BLaER1 treated with 17β-estradiol and CSF1 and Interleukin-3, amounts not matched to agents 10 nM and 100 nM (cell line): Measurements from ENCODE around the gene ANKMY1.

Experiments used
- H3K27ac ChIP-seq, 11 experiments: shearing (Covaris generic); formaldehyde crosslinking; 2 replicates each; pipeline ENCODE4 v1.8.1; 2022
- H3K27me3 ChIP-seq, 11 experiments: shearing (Covaris generic); formaldehyde crosslinking; 2 replicates each; pipeline ENCODE4 v1.8.1; 2022
- H3K36me3 ChIP-seq, 11 experiments: shearing (Covaris generic); formaldehyde crosslinking; 2 replicates each; pipeline ENCODE4 v1.8.1; 2022
- H3K4me1 ChIP-seq, 10 experiments: shearing (Covaris generic); formaldehyde crosslinking; 2 replicates each; pipeline ENCODE4 v1.8.1; 2022
- H3K4me2 ChIP-seq, 11 experiments: shearing (Covaris generic); formaldehyde crosslinking; 2 replicates each; pipeline ENCODE4 v1.8.1; 2022
- H3K4me3 ChIP-seq, 10 experiments: shearing (Covaris generic); formaldehyde crosslinking; 2 replicates each; pipeline ENCODE4 v1.8.1; 2022
- H3K9ac ChIP-seq, 11 experiments: shearing (Covaris generic); formaldehyde crosslinking; 2 replicates each; pipeline ENCODE4 v1.8.1; 2022
- H3K9me3 ChIP-seq, 11 experiments: shearing (Covaris generic); formaldehyde crosslinking; replicated peaks in 1 of 11; 2 replicates each; pipeline ENCODE4 v1.8.1; 2022
- H4K20me1 ChIP-seq, 11 experiments: shearing (Covaris generic); formaldehyde crosslinking; 2 replicates each; pipeline ENCODE4 v1.8.1; 2022
- Cebpa-rat ChIP-seq, 11 experiments: shearing (Covaris generic); IDR thresholded peaks; 2 replicates each; pipeline ENCODE4 v1.8.1; 2022

ANKMY1 gene

GRCh38 chr2:240446664-240447175 lies 111.1 kb downstream of the ANKMY1 start:
- no peak overlapping the region for H3K27ac ChIP-seq
- H3K4me1 ChIP-seq = peaks cover 15 to 24% (median 22%) of the 10 kb centered on the region in 10 experiments
- H3K4me3 ChIP-seq = no peak overlapping the region
- no peak overlapping the region for H3K9ac ChIP-seq
- no peak for TF ChIP-seq Cebpa-rat (IDR thresholded peaks at IDR 0.05)
- H3K9me3 ChIP-seq = no peaks in the 10 kb centered on the region
- no peak overlapping the region for H3K4me2 ChIP-seq
- H4K20me1 ChIP-seq = peaks cover 0 to 97% (median 67%) of the 10 kb centered on the region in 11 experiments; a peak in 18 of 22 replicates
- H3K36me3 ChIP-seq = no peaks in the 10 kb centered on the region
- peaks cover 3 to 24% (median 6%) of the 10 kb centered on the region in 11 experiments; a peak in 20 of 22 replicates for H3K27me3 ChIP-seq

GRCh38 chr2:240445961-240446663 lies 111.7 kb downstream of the ANKMY1 start:
- no peak overlapping the region for H3K4me2 ChIP-seq
- no peak for TF ChIP-seq Cebpa-rat (IDR thresholded peaks at IDR 0.05)

GRCh38 chr2:240444464-240444863 lies 113.3 kb downstream of the ANKMY1 start:
- Histone ChIP-seq H3K9ac (no peak overlapping the region), H4K20me1 (peaks cover 0 to 96% (median 48%) of the 10 kb centered on the region in 11 experiments; a peak in 18 of 22 replicates), H3K4me2 (no peak overlapping the region), H3K4me3 (no peak overlapping the region), H3K27ac (no peak overlapping the region), H3K4me1 (peaks cover 0 to 2% (median under 1%) of the 10 kb centered on the region in 10 experiments; a peak in 7 of 20 replicates), H3K9me3 (no peaks in the 10 kb centered on the region), H3K27me3 (peaks cover 0 to 1% (median 0%) of the 10 kb centered on the region in 11 experiments; a peak in 2 of 22 replicates), H3K36me3 (no peaks in the 10 kb centered on the region)
- no peak for TF ChIP-seq Cebpa-rat (IDR thresholded peaks at IDR 0.05)

More at GRCh38 chr2:240445961-240446663, 111.7 kb downstream of the ANKMY1 start:
- peaks cover 12 to 18% (median 16%) of the 10 kb centered on the region in 10 experiments for H3K4me1 ChIP-seq
- H4K20me1 ChIP-seq = peaks cover 0 to 96% (median 61%) of the 10 kb centered on the region in 11 experiments; a peak in 18 of 22 replicates
- H3K27ac ChIP-seq = no peak overlapping the region
- no peaks in the 10 kb centered on the region for H3K36me3 ChIP-seq
- no peak overlapping the region for H3K9ac ChIP-seq
- no peak overlapping the region for H3K4me3 ChIP-seq
- peaks cover 0 to 18% (median under 1%) of the 10 kb centered on the region in 11 experiments; a peak in 8 of 22 replicates for H3K27me3 ChIP-seq
- no peaks in the 10 kb centered on the region for H3K9me3 ChIP-seq

- H3K9me3 ChIP-seq = no peaks in the 10 kb centered on the region
- H3K9ac ChIP-seq = no peak overlapping the region
- no peak overlapping the region for H3K4me2 ChIP-seq
- no peak overlapping the region for H3K4me3 ChIP-seq
- no peaks in the 10 kb centered on the region for H3K4me1 ChIP-seq
- no peak overlapping the region for H3K27ac ChIP-seq
- no peak for TF ChIP-seq Cebpa-rat (IDR thresholded peaks at IDR 0.05)
- H3K27me3 ChIP-seq = no peaks in the 10 kb centered on the region
- H3K36me3 ChIP-seq = no peaks in the 10 kb centered on the region
- H4K20me1 ChIP-seq = peaks cover 0 to 97% (median 48%) of the 10 kb centered on the region in 11 experiments; a peak in 18 of 22 replicates
Observed at GRCh38 chr2:240443891-240444301, 113.9 kb downstream of the ANKMY1 start.

GRCh38 chr2:240442891-240443715 lies 114.7 kb downstream of the ANKMY1 start:
- TF ChIP-seq Cebpa-rat (IDR thresholded peaks at IDR 0.05) = no peak
- Histone ChIP-seq H3K4me2 (no peak overlapping the region), H3K36me3 (no peaks in the 10 kb centered on the region), H3K27me3 (peaks cover under 1 to 4% (median 1%) of the 10 kb centered on the region in 11 experiments), H3K27ac (no peak overlapping the region), H3K9me3 (no peaks in the 10 kb centered on the region), H3K9ac (no peak overlapping the region; a peak in 1 of 22 replicates), H4K20me1 (peaks cover 0 to 96% (median 48%) of the 10 kb centered on the region in 11 experiments; a peak in 18 of 22 replicates), H3K4me3 (no peak overlapping the region), H3K4me1 (peaks cover 0 to 4% (median under 1%) of the 10 kb centered on the region in 10 experiments; a peak in 8 of 20 replicates)

GRCh38 chr2:240441993-240442411 lies 115.8 kb downstream of the ANKMY1 start:
- peaks cover 0 to 96% (median 49%) of the 10 kb centered on the region in 11 experiments; a peak in 19 of 22 replicates for H4K20me1 ChIP-seq
- no peak for TF ChIP-seq Cebpa-rat (IDR thresholded peaks at IDR 0.05)
- no peak overlapping the region for H3K27ac ChIP-seq

GRCh38 chr2:240441326-240441992 lies 116.3 kb downstream of the ANKMY1 start:
- Histone ChIP-seq H3K27ac (no peak overlapping the region), H3K4me3 (no peak overlapping the region), H4K20me1 (peaks cover 0 to 96% (median 54%) of the 10 kb centered on the region in 11 experiments; a peak in 19 of 22 replicates), H3K4me2 (no peak overlapping the region), H3K4me1 (peaks cover 7 to 18% (median 13%) of the 10 kb centered on the region in 10 experiments), H3K9me3 (no peaks in the 10 kb centered on the region), H3K9ac (peak overlapping the region in 1 of 11 experiments; percentile 3; a peak in 1 of 22 replicates), H3K36me3 (no peaks in the 10 kb centered on the region), H3K27me3 (peaks cover 17 to 20% (median 18%) of the 10 kb centered on the region in 11 experiments)
- TF ChIP-seq Cebpa-rat (IDR thresholded peaks at IDR 0.05) = no peak

More at GRCh38 chr2:240441993-240442411, 115.8 kb downstream of the ANKMY1 start:
- H3K4me2 ChIP-seq = no peak overlapping the region
- peaks cover 12 to 15% (median 12%) of the 10 kb centered on the region in 11 experiments for H3K27me3 ChIP-seq
- no peaks in the 10 kb centered on the region for H3K9me3 ChIP-seq
- no peaks in the 10 kb centered on the region for H3K36me3 ChIP-seq
- 0 out of 22 replicates have a peak overlapping the region, but pooled peaks of 1 of the 11 experiments have one; percentile 3 for H3K9ac ChIP-seq
- H3K4me1 ChIP-seq = peaks cover 2 to 13% (median 8%) of the 10 kb centered on the region in 10 experiments
- H3K4me3 ChIP-seq = no peak overlapping the region

- H3K27me3 ChIP-seq = peaks cover 22 to 27% (median 24%) of the 10 kb centered on the region in 11 experiments
- no peak overlapping the region; a peak in 1 of 22 replicates for H3K9ac ChIP-seq
- H3K9me3 ChIP-seq = no peaks in the 10 kb centered on the region
- H3K36me3 ChIP-seq = no peaks in the 10 kb centered on the region
- no peak overlapping the region for H3K27ac ChIP-seq
- H3K4me2 ChIP-seq = no peak overlapping the region
- H3K4me1 ChIP-seq = peaks cover 10 to 22% (median 18%) of the 10 kb centered on the region in 10 experiments
- no peak overlapping the region for H3K4me3 ChIP-seq
- H4K20me1 ChIP-seq = peaks cover 0 to 94% (median 59%) of the 10 kb centered on the region in 11 experiments; a peak in 19 of 22 replicates
- TF ChIP-seq Cebpa-rat (IDR thresholded peaks at IDR 0.05) = no peak
Observed at GRCh38 chr2:240440704-240441320, 117.0 kb downstream of the ANKMY1 start.
